Skin of body (tissue), 2 donors: Measurements from ENCODE around the gene HDAC3. TPM values are rescaled to one million over a fixed set of nuclear protein-coding genes. Genes with fewer than 3 reads are reported as not detected.
A peak's percentile ranks its signal among the peaks of the same experiment; 100 is the strongest.

Experiments used
- DNase-seq: peaks from one replicate; lab custom pipeline; 2025; lab: John Stamatoyannopoulos, UW
- total RNA-seq: library from RNA; depleted of rRNA; stranded (reverse); fragments of >200 nt; gene quantifications from one replicate; pipeline ENCODE4 v1.2.3, GENCODE V29; 2014

The HDAC3 gene
- total RNA-seq, 1 donor from 2014 or later = 60.5 TPM

GRCh38 chr5:141657937-141658545, 21.4 kb upstream of the HDAC3 start:
- no peak for DNase-seq

GRCh38 chr5:141657404-141657803, 20.8 kb upstream of the HDAC3 start:
- DNase-seq = no peak

GRCh38 chr5:141656396-141656795, 19.7 kb upstream of the HDAC3 start:
- no peak for DNase-seq

- no peak for DNase-seq
These were observed 18.4 kb upstream of the HDAC3 start for GRCh38 chr5:141655020-141655419.

GRCh38 chr5:141654298-141654697, 17.6 kb upstream of the HDAC3 start:
- no peak for DNase-seq

GRCh38 chr5:141651728-141652105, 15.1 kb upstream of the HDAC3 start:
- no peak for DNase-seq

GRCh38 chr5:141650851-141651727, 14.4 kb upstream of the HDAC3 start, which contains the start of gene FCHSD1:
TSS of gene FCHSD1 (minus strand) at chr5:141651418. CDS start at chr5:141651368, 50 bp downstream.
- DNase-seq = peak; percentile 37

GRCh38 chr5:141649972-141650371, 13.3 kb upstream of the HDAC3 start:
- DNase-seq = no peak

- no peak for DNase-seq
These were observed 12.5 kb upstream of the HDAC3 start for GRCh38 chr5:141649056-141649688.

- no peak for DNase-seq
These were observed 11.2 kb upstream of the HDAC3 start for GRCh38 chr5:141647851-141648250.

- DNase-seq = no peak
These were observed 10.6 kb upstream of the HDAC3 start for GRCh38 chr5:141647242-141647641.

- no peak for DNase-seq
These were observed 9.4 kb upstream of the HDAC3 start for GRCh38 chr5:141646026-141646425.

- DNase-seq = no peak
These were observed 5.1 kb upstream of the HDAC3 start for GRCh38 chr5:141641634-141642267.

GRCh38 chr5:141640698-141641097, 4.0 kb upstream of the HDAC3 start:
- DNase-seq = no peak

GRCh38 chr5:141640051-141640415, 3.4 kb upstream of the HDAC3 start:
- no peak for DNase-seq

- DNase-seq = no peak
These were observed 2.9 kb upstream of the HDAC3 start for GRCh38 chr5:141639357-141640050.

- DNase-seq = no peak
These were observed 2.1 kb upstream of the HDAC3 start for GRCh38 chr5:141638771-141639170.

GRCh38 chr5:141637767-141638419, 1.2 kb upstream of the HDAC3 start:
- no peak for DNase-seq

GRCh38 chr5:141637123-141637766, 596 bp upstream of the HDAC3 start:
- DNase-seq = no peak

GRCh38 chr5:141636106-141636412, 590 bp downstream of the HDAC3 start:
- no peak for DNase-seq
